GM18951 (cell line): ENCODE measurements around the gene DIP2A.
"Not testable (repeated sequence)": the region's sequence is repeated elsewhere in the genome, so short reads cannot be mapped to it uniquely, and the experiment has no call there.

ENCODE experiments used
- POLR2A ChIP-seq: IDR thresholded peaks from 4 replicates; pipeline ENCODE4 v1.6.1; 2011; ENCODE audit warnings: mild to moderate bottlenecking; ENCODE audit not compliant: insufficient read length, insufficient read depth; ENCODE audit errors: extremely low read depth
- in situ Hi-C: fragments of 300-500 bp; cut with MboI; formaldehyde crosslinking; loops from one replicate; pipeline ENCODE4 v1.12.0; 2022; ENCODE audit warnings: low sequenced_read_pairs, mixed read lengths, inconsistent platforms; ENCODE audit not compliant: unreplicated experiment

DIP2A gene

DNA sequence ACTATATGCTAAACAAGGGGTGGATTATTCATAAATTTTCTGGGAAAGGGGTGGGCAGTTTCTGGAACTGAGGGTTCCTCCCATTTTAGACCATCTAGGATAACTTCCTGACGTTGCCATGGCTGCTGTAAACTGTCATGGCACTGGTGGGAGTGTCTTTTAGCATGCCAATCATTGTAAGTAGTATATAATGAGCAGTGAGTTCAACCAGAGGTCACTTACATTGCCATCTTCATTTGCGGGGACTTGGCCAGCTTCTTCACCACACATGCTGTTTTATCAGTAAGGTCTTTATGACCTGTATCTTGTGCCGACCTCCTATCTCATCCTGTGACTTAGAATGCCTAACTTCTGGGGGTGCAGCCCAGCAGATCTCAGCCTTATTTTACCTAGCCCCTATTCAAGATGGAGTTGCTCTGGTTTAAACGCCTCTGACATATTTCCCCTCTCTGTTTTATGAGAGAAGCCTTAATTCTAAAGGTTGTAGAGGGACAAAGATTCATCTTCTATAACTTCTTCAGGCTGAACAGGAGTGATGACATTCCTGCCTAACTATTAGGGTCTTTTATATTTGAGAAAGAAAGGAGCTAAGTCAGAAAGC lies 60.4 kb downstream of the DIP2A start:
- in situ Hi-C loops, result no loop called here
- no peak for TF ChIP-seq POLR2A

GRCh38 chr21:46527393-46527792 lies 68.7 kb downstream of the DIP2A start:
- in situ Hi-C loops, result not testable (repeated sequence)

DNA sequence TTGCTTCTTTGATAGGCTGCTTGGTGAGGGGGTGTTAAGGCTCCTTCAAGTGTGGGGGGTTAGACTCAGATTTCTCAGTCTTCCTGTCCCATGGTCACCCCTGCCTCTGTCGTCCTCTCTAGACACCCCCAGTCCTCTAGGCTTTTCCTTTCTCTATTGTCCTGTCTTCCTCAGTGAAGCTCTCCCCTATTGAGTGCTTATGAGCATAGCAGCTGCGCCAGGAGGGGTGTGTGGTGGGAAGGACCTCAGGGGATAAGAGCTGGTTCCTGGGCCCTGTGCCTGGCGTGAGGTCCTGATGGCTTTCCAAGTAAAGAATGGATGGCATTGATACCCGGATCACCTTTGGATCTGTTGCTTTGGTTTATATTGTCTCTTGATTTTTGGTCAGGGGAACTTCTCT lies 69.1 kb downstream of the DIP2A start:
- in situ Hi-C loops, result no loop called here
- no peak for TF ChIP-seq POLR2A

DNA sequence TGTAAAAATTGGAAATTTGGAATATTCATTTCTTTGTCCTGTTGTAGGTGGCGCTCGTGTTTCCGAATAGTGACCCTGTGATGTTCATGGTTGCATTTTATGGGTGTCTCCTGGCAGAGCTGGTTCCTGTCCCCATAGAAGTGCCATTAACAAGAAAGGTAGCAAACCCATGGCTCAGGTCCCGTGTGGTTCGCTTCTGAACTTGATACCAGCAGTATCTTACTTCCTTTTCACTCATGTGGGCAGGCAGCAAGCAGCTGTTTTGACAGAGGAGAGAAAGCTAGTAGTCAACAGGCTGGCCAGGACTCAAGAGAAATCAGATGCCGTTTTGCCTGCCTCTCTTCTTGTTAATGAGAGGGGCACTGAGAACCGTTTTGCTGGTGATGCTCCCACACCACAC lies 73.4 kb downstream of the DIP2A start:
- TF ChIP-seq POLR2A, result no peak
- in situ Hi-C loops, result no loop called here

GRCh38 chr21:46537026-46537425 lies 78.3 kb downstream of the DIP2A start:
- in situ Hi-C loops, result no loop called here
- TF ChIP-seq POLR2A, result no peak

- in situ Hi-C loops, result no loop called here
- TF ChIP-seq POLR2A, result no peak
Measured at GRCh38 chr21:46538262-46538661, 79.6 kb downstream of the DIP2A start.

GRCh38 chr21:46538851-46539666 lies 80.4 kb downstream of the DIP2A start:
- in situ Hi-C loops, result no loop called here
- TF ChIP-seq POLR2A, result no peak

- no peak for TF ChIP-seq POLR2A
- in situ Hi-C loops, result no loop called here
Measured at GRCh38 chr21:46540087-46540710, 81.5 kb downstream of the DIP2A start.

DNA sequence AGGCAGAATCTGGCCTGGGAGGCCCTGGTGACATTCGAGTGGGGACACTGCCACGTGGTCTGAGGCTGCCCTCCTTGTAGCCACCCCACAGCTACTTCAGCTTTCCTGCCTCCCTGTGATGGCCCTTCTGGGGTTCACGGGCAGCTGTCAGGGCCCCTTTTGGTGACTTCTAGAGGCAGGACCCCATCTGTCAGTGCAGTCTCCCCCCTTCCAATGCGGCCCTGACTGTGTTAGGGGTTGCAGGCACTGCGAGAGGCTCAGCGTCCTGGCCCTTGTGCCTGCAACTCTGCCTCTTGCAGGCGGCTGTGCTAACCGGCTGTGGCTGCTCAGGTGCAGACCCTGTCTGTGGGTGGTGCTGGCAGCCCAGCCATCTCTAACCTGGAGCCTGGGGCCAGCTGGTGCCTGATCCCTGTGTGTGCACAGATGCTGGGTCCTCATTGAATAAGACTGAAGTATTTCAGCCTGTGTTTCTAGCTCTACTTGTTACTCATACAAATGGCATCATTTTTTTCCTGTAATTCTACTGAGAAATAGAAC lies 84.0 kb downstream of the DIP2A start:
- TF ChIP-seq POLR2A, result no peak
- in situ Hi-C loops, result no loop called here

- in situ Hi-C loops, result no loop called here
- TF ChIP-seq POLR2A, result no peak
Measured at GRCh38 chr21:46543306-46543705, 84.6 kb downstream of the DIP2A start.

DNA sequence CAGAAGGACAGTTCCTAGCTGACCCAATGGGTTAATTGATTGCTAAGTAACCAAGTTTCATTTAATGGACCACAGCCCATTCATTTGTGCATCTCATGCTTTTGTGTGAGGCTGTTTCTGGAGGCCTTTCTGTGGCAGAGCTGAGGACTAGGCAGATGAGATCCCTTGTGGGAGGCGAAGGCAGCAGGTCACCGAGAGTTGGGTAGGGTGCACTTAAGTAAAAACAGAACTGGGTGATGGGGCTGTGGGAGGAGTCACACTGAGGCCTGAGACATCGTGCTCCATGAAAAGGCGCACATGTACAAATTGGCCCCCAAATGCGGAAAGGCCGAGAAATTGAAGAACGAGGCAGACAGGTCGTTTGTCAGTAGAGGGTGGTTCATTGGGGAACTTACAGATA lies 85.3 kb downstream of the DIP2A start:
- TF ChIP-seq POLR2A, result no peak
- in situ Hi-C loops, result no loop called here

DNA sequence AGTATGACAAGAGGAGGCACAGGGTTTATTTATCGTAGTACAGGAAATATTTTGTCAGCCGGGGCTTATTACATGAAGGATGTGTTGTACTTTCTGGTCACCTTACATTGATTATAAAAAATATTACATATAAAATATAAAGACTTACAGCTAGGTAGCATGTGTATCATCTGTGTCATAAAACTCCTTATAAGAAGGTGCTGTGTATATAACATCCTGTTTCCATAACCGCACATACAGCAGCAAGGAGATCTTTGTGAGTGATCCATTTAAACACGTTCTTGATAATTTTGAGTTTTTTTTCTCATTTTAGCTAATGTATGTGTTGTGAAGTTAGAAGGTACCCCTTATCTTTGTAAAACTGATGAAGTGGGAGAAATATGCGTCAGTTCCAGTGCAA lies 86.1 kb downstream of the DIP2A start:
- in situ Hi-C loops, result no loop called here
- no peak for TF ChIP-seq POLR2A

GRCh38 chr21:46545363-46545762 lies 86.7 kb downstream of the DIP2A start:
- no peak for TF ChIP-seq POLR2A
- in situ Hi-C loops, result no loop called here

DNA sequence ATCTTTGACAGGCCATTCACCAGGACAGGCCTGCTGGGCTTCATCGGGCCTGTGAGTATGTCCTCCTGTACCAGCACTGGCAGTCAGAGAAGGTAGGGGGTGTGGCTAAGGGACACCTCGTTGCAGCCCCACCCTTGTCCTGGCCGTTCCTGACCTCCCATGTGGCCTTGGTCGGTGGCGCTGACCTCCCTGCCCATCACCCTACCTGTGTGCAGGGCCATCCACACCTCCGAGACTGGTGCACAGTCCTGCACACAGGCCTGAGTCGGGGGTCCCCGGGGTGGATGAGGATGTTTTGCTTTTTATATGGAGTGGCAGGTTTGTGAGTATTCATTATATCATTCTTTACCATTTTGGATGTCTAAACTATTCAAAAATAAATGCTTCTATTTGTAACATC lies 87.2 kb downstream of the DIP2A start:
- no peak for TF ChIP-seq POLR2A
- in situ Hi-C loops, result no loop called here

DNA sequence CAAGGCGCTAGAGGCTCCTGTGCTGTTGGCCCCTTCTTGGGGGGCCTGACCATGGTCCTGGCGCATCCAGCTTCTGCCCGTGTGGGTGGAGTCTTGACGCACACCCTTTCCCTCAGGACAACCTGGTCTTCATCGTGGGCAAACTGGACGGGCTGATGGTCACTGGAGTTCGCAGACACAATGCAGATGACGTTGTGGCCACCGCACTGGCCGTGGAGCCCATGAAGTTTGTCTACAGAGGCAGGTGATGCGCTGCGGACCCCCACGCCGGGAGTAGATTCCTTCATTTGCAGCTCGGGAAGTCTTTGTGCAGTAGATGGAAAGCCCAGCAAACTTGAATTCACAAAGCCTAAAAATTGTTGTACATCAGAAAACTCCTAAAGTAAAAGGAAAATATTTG lies 88.1 kb downstream of the DIP2A start:
- in situ Hi-C loops, result no loop called here
- no peak for TF ChIP-seq POLR2A
